Measurements from ENCODE around the gene FAM83D. TPM values are rescaled to one million over a fixed set of nuclear protein-coding genes. Genes with fewer than 3 reads are reported as not detected.
A peak's percentile ranks its signal among the peaks of the same experiment; 100 is the strongest.

FAM83D gene
- 10 to 100 TPM; 12.9 to 15.0 (median 13.9) TPM for polyA plus RNA-seq (ENCODE audit: insufficient read length in 4 of 4)

GRCh38 chr20:38926142-38926933 is at the start of gene FAM83D:
TSS of gene FAM83D (plus strand) at chr20:38926417. CDS start at chr20:38926443, 26 bp downstream.
- DNase-seq (ENCODE audit: low read depth in 4 of 4, low spot score in 2 of 4): peak; percentile 83 to 93 (median 88)

GRCh38 chr20:38877483-38877882 is 48.7 kb upstream of the FAM83D start:
- no peak for DNase-seq (ENCODE audit: low read depth in 4 of 4, low spot score in 2 of 4)

GRCh38 chr20:38878866-38879265 is 47.4 kb upstream of the FAM83D start:
- DNase-seq (ENCODE audit: low read depth in 4 of 4, low spot score in 2 of 4): peak in 1 of 4 donors; percentile 28

GRCh38 chr20:38880952-38881735 is 45.1 kb upstream of the FAM83D start:
- no peak for DNase-seq (ENCODE audit: low read depth in 4 of 4, low spot score in 2 of 4)

GRCh38 chr20:38881806-38882440 is 44.3 kb upstream of the FAM83D start:
- DNase-seq (ENCODE audit: low read depth in 4 of 4, low spot score in 2 of 4): no peak

GRCh38 chr20:38882600-38882999 is 43.6 kb upstream of the FAM83D start:
- DNase-seq (ENCODE audit: low read depth in 4 of 4, low spot score in 2 of 4): no peak

GRCh38 chr20:38883081-38883980 is 42.9 kb upstream of the FAM83D start:
- DNase-seq (ENCODE audit: low read depth in 4 of 4, low spot score in 2 of 4): no peak

GRCh38 chr20:38883981-38884733 is 42.1 kb upstream of the FAM83D start:
- DNase-seq (ENCODE audit: low read depth in 4 of 4, low spot score in 2 of 4): no peak

- DNase-seq (ENCODE audit: low read depth in 4 of 4, low spot score in 2 of 4): no peak
These were observed 40.9 kb upstream of the FAM83D start for GRCh38 chr20:38885357-38885756.

- no peak for DNase-seq (ENCODE audit: low read depth in 4 of 4, low spot score in 2 of 4)
These were observed 38.0 kb upstream of the FAM83D start for GRCh38 chr20:38888059-38888831.

- DNase-seq (ENCODE audit: low read depth in 4 of 4, low spot score in 2 of 4): no peak
These were observed 37.2 kb upstream of the FAM83D start for GRCh38 chr20:38889050-38889449.

- DNase-seq (ENCODE audit: low read depth in 4 of 4, low spot score in 2 of 4): no peak
These were observed 36.3 kb upstream of the FAM83D start for GRCh38 chr20:38889792-38890496.

- no peak for DNase-seq (ENCODE audit: low read depth in 4 of 4, low spot score in 2 of 4)
These were observed 35.8 kb upstream of the FAM83D start for GRCh38 chr20:38890497-38890818.

GRCh38 chr20:38892091-38892981 is 33.9 kb upstream of the FAM83D start:
- no peak for DNase-seq (ENCODE audit: low read depth in 4 of 4, low spot score in 2 of 4)

- no peak for DNase-seq (ENCODE audit: low read depth in 4 of 4, low spot score in 2 of 4)
These were observed 33.1 kb upstream of the FAM83D start for GRCh38 chr20:38893056-38893564.

- DNase-seq (ENCODE audit: low read depth in 4 of 4, low spot score in 2 of 4): no peak
These were observed 32.6 kb upstream of the FAM83D start for GRCh38 chr20:38893565-38894090.
